ENCODE results near the gene SCYGR8.

- no peak for TF ChIP-seq EP300 (IDR thresholded peaks at IDR 0.05; ENCODE audit: borderline replicate concordance)
- TF ChIP-seq REST (IDR thresholded peaks at IDR 0.05; ENCODE audit: low read depth), result no peak
- TF ChIP-seq NFIC (IDR thresholded peaks at IDR 0.05), result no peak
- TF ChIP-seq TAF1 (IDR thresholded peaks at IDR 0.05; ENCODE audit: low read depth), result no peak
- no peak for TF ChIP-seq CEBPB (IDR thresholded peaks at IDR 0.05)
Observed at GRCh38 chr2:227707390-227707789, 38.3 kb upstream of the SCYGR8 start.

All from Ishikawa (cell line).